Loucy (cell line): ENCODE data around the gene ST3GAL5.
A peak's percentile ranks its signal among the peaks of the same experiment; 100 is the strongest.

Experiments used
- H2AFZ ChIP-seq: fragments of 200-600 bp; sonication (generic); 2 replicates; pipeline ENCODE4 v1.6.0; 2016; ENCODE audit warnings: antibody characterized with exemption, mild to moderate bottlenecking, low read length, moderate library complexity
- H3F3A ChIP-seq: fragments of 200-600 bp; 2 replicates; pipeline ENCODE4 v1.6.0; 2016; ENCODE audit warnings: antibody characterized with exemption, low read depth, mild to moderate bottlenecking
- H3K27me3 ChIP-seq: fragments of 200-600 bp; sonication (generic); 2 replicates; pipeline ENCODE4 v1.6.1; 2014; ENCODE audit warnings: low read length, mild to moderate bottlenecking; ENCODE audit not compliant: insufficient read depth, poor library complexity, severe bottlenecking
- H3K36me3 ChIP-seq: fragments of 200-600 bp; sonication (generic); 2 replicates; pipeline ENCODE4 v1.6.1; 2016; ENCODE audit warnings: low read length; ENCODE audit not compliant: insufficient read depth
- H3K4me1 ChIP-seq: fragments of 200-600 bp; sonication (generic); 2 replicates; pipeline ENCODE4 v1.5.1; 2014; ENCODE audit warnings: low read length, mild to moderate bottlenecking; ENCODE audit not compliant: insufficient read depth, poor library complexity, severe bottlenecking
- H3K4me2 ChIP-seq: fragments of 200-600 bp; sonication (generic); 2 replicates; pipeline ENCODE4 v1.6.0; 2014; ENCODE audit warnings: antibody characterized with exemption, low read length, low read depth, mild to moderate bottlenecking; ENCODE audit not compliant: poor library complexity, severe bottlenecking
- H3K4me3 ChIP-seq: fragments of 200-600 bp; sonication (generic); 2 replicates; pipeline ENCODE4 v1.5.1; 2014; ENCODE audit warnings: low read length, mild to moderate bottlenecking, mixed read lengths; ENCODE audit not compliant: poor library complexity, severe bottlenecking
- H3K79me2 ChIP-seq: fragments of 200-600 bp; sonication (generic); 2 replicates; pipeline ENCODE4 v1.6.1; 2014; ENCODE audit warnings: low read length; ENCODE audit not compliant: insufficient read depth
- H3K9ac ChIP-seq: fragments of 200-600 bp; sonication (generic); 2 replicates; pipeline ENCODE4 v1.6.0; 2014; ENCODE audit warnings: mild to moderate bottlenecking, low read depth, low read length, moderate library complexity; ENCODE audit not compliant: poor library complexity, severe bottlenecking
- H3K9me2 ChIP-seq: fragments of 200-600 bp; sonication (generic); replicated peaks from 2 replicates; pipeline ENCODE4 v1.6.1; 2016; ENCODE audit warnings: low read depth, low read length, mixed read lengths
- H3K9me3 ChIP-seq: fragments of 200-600 bp; sonication (generic); 2 replicates; pipeline ENCODE4 v1.6.1; 2014; ENCODE audit warnings: mild to moderate bottlenecking, antibody characterized with exemption, low read length, low read depth; ENCODE audit not compliant: insufficient read depth
- H4K20me1 ChIP-seq: fragments of 200-600 bp; sonication (generic); 2 replicates; pipeline ENCODE4 v1.6.0; 2014; ENCODE audit warnings: antibody characterized with exemption, low read length, mild to moderate bottlenecking; ENCODE audit not compliant: insufficient read depth, poor library complexity, severe bottlenecking
- EZH2phosphoT487 ChIP-seq: fragments of 200-600 bp; IDR thresholded peaks from 2 replicates; pipeline ENCODE4 v1.6.1; 2018; ENCODE audit warnings: antibody characterized with exemption, mild to moderate bottlenecking, moderate library complexity, borderline replicate concordance
- TF ChIP-seq, protein P1 (sequence below): fragments of 200-600 bp; sonication (generic); conservative IDR thresholded peaks from 2 replicates; pipeline ENCODE4 v1.5.1; 2014; ENCODE audit warnings: mild to moderate bottlenecking, antibody characterized with exemption, low read length

Gene ST3GAL5

DNA sequence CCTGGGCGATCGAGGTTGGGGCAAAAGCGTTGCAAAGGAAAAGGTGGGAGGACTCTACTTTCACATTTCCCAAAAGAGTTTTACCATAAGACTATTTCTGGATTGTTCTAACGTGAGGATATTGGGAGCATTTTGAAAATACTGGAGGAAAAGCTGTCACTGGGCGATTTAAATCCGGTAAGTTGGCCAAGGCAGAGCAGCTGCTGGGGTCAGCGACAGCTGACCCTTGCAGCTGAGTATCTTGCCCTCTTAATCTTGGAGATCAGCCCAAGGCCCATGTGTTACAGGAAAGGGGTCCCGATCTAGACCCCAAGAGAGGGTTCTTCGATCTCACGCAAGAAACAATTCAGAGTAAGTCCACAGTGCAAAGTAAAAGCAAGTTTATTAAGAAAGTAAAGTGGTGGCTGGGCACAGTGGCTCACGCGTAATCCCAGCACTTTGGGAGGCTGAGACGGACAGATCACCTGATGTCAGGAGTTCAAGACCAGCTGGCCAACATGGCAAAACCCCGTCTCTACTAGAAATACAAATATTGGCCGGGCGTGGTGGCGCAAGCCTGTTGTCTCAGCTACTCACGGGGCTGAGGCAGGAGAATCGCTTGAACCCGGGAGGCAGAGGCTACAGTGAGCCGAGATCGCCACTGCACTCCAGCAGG, 964 bp upstream of the ST3GAL5 start:
- Histone ChIP-seq H3K4me2 (peak overlapping the region; percentile 92), H3K9me2 (no peaks in the 10 kb centered on the region), H3K4me1 (peaks cover 48% of the 10 kb centered on the region), H4K20me1 (peaks cover 4% of the 10 kb centered on the region), H3F3A (no peaks in the 10 kb centered on the region), H3K79me2 (peaks cover 39% of the 10 kb centered on the region), H2AFZ (peak overlapping the region; percentile 89), H3K4me3 (peak overlapping the region; percentile 87), H3K9me3 (no peaks in the 10 kb centered on the region), H3K9ac (peak overlapping the region; percentile 74), H3K36me3 (no peaks in the 10 kb centered on the region), H3K27me3 (no peaks in the 10 kb centered on the region)
- TF ChIP-seq, protein P1, sequence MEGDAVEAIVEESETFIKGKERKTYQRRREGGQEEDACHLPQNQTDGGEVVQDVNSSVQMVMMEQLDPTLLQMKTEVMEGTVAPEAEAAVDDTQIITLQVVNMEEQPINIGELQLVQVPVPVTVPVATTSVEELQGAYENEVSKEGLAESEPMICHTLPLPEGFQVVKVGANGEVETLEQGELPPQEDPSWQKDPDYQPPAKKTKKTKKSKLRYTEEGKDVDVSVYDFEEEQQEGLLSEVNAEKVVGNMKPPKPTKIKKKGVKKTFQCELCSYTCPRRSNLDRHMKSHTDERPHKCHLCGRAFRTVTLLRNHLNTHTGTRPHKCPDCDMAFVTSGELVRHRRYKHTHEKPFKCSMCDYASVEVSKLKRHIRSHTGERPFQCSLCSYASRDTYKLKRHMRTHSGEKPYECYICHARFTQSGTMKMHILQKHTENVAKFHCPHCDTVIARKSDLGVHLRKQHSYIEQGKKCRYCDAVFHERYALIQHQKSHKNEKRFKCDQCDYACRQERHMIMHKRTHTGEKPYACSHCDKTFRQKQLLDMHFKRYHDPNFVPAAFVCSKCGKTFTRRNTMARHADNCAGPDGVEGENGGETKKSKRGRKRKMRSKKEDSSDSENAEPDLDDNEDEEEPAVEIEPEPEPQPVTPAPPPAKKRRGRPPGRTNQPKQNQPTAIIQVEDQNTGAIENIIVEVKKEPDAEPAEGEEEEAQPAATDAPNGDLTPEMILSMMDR = no peak
- TF ChIP-seq EZH2phosphoT487 = no peak

DNA sequence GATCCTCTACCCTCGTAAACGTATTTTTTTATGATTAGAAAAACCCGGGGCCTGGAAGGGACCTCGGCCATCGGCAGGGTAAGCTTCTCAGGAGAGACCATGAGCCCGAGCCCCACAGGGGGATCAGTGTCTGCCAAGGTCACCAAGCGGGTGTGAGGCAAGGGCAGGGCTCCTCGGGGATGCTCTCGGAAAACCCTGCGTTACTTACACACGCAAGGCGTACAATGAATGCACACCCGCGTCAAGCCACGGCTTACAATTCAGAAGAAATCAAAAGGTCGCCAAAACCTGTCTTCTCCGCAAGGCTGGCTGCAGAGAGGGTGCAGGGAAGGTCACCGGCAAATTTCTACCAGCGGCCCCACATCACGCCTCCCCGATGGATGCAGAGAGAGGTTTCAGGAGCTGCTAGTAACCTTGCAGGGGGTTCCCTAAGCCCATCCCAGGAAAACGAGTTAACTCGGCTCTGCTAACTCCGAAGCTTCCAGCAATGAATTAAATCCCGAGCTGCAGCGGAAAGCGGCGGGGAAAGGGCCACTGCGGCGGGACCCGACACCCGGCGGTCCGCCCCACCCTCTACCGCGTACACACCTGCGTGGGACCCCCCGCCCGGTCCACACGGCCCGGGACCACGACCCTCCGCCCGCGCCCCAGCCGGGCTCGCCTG, 638 bp downstream of the ST3GAL5 start:
- no peaks in the 10 kb centered on the region for H3K9me3 ChIP-seq
- H2AFZ ChIP-seq = peak overlapping the region; percentile 66
- H3K36me3 ChIP-seq = no peaks in the 10 kb centered on the region
- peak overlapping the region; percentile 88 for H3K4me2 ChIP-seq
- H3K4me3 ChIP-seq = peak overlapping the region; percentile 87
- H3K9ac ChIP-seq = peak overlapping the region; percentile 83
- H3K79me2 ChIP-seq = peaks cover 55% of the 10 kb centered on the region
- no peaks in the 10 kb centered on the region for H3K9me2 ChIP-seq
- no peaks in the 10 kb centered on the region for H3K27me3 ChIP-seq
- no peak for TF ChIP-seq EZH2phosphoT487
- TF ChIP-seq, protein P1 = no peak
- H3F3A ChIP-seq = no peaks in the 10 kb centered on the region
- H3K4me1 ChIP-seq = peaks cover 59% of the 10 kb centered on the region
- peaks cover 4% of the 10 kb centered on the region for H4K20me1 ChIP-seq

DNA sequence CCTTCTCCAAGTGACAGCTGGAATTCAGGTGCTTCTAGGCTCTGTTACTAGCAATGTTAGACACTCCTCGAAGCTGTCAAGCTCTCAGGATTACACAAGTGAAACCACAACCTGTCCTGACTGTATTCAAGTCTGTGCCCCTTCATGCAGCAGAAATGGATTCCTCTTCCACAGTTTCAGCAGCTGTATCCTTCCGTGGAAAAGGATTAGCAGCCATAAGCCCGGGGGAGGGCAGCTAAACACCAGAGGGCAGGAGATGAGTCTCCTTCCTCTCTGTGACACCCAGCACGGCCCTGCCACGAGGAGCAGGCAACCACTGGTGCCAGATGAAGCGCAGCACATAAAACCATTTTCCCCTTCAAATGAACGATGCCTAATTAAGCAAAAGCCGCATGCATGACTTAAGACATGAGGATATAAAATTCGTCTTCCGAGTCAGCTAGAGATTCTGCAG, 1.2 kb downstream of the ST3GAL5 start:
- H3K36me3 ChIP-seq = no peaks in the 10 kb centered on the region
- peaks cover 57% of the 10 kb centered on the region for H3K4me1 ChIP-seq
- peak overlapping the region; percentile 87 for H3K4me3 ChIP-seq
- TF ChIP-seq, protein P1 = peak; percentile 45
- TF ChIP-seq EZH2phosphoT487 = no peak
- peaks cover 4% of the 10 kb centered on the region for H4K20me1 ChIP-seq
- H3K79me2 ChIP-seq = peaks cover 60% of the 10 kb centered on the region
- H3K9me3 ChIP-seq = no peaks in the 10 kb centered on the region
- peak overlapping the region; percentile 66 for H2AFZ ChIP-seq
- peak overlapping the region; percentile 83 for H3K9ac ChIP-seq
- H3F3A ChIP-seq = no peaks in the 10 kb centered on the region
- peak overlapping the region; percentile 88 for H3K4me2 ChIP-seq
- no peaks in the 10 kb centered on the region for H3K27me3 ChIP-seq
- H3K9me2 ChIP-seq = no peaks in the 10 kb centered on the region
